WI38 (cell line): Measurements from ENCODE around the gene RREB1.

Experiments used
- H3K4me3 ChIP-seq: 2 replicates; pipeline ENCODE4 v1.5.1; 2011; ENCODE audit warnings: low read depth, mild to moderate bottlenecking, control low read depth, low read length
- TF ChIP-seq, protein P1 (sequence below): IDR thresholded peaks from 2 replicates; pipeline ENCODE4 v1.5.1; 2012; ENCODE audit warnings: low read depth, mild to moderate bottlenecking, control low read depth, low read length

The RREB1 gene

DNA sequence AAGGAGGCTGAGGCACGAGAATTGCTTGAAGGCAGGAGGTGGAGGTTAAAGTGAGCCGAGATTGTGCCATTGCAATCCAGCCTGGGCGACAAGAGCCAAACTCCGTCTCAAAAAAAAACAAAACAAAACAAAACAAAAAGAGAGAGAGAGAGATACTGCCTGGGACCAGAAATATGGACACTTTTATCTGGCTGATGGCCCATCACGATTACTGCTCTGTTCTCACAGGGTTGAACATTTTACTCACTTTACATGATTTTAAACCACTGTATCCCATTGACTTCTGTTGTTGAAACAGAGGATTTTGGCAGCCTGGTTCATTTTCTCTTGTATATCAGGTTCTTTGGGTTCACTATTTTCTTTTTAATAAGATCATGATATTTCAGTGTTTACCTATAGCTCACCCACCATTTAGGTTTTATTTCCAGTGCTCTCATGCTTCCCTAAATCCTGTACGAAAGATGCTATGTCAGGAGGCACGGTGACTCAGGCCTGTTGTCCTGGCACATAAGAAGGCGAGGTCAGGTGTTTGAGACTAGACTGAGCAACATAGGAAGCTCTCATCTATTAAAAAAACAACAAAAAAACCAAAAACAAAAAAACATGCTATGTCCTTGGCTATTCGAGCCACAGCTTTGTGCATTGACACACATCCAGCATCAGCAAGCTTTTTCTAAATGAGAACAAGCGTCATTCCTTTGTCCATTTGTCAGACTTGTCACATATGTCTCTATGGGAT, 34.5 kb upstream of the RREB1 start:
- H3K4me3 ChIP-seq: no peak overlapping the region
- TF ChIP-seq, protein P1, sequence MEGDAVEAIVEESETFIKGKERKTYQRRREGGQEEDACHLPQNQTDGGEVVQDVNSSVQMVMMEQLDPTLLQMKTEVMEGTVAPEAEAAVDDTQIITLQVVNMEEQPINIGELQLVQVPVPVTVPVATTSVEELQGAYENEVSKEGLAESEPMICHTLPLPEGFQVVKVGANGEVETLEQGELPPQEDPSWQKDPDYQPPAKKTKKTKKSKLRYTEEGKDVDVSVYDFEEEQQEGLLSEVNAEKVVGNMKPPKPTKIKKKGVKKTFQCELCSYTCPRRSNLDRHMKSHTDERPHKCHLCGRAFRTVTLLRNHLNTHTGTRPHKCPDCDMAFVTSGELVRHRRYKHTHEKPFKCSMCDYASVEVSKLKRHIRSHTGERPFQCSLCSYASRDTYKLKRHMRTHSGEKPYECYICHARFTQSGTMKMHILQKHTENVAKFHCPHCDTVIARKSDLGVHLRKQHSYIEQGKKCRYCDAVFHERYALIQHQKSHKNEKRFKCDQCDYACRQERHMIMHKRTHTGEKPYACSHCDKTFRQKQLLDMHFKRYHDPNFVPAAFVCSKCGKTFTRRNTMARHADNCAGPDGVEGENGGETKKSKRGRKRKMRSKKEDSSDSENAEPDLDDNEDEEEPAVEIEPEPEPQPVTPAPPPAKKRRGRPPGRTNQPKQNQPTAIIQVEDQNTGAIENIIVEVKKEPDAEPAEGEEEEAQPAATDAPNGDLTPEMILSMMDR: no peak

DNA sequence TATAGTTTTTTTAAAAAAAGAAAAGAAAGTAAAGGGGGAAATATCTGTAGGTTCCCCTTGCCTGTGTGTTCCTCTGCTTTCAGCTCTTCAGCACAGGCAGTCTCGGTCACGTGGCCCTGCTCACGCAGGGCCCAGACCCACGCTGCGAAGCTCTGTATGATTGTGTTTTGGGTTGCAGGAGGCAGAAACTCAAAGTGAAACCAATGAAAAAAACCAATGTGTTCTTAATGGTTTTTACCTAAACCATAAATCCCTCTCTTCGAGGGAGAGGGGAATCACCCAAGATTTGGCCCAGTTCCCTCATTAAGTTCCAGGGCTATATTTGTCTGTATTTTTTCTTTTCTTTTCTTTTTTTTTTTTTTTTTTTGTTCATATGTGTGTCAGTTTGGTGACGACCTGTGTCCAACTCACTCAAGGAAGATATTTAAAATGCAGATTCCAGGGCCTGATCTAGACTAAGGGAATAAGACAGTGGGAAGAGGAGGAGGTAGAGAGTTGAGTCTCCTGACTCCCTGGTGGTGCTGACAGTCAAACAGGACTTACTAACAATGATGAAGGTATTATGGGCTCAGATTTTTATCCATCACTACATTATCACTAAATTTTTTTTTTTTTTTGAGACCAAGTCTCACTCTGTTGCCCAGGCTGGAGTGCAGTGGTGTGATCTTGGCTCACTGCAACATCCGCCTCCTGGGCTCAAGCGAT, 33.8 kb upstream of the RREB1 start:
- TF ChIP-seq, protein P1: no peak
- H3K4me3 ChIP-seq: no peak overlapping the region

DNA sequence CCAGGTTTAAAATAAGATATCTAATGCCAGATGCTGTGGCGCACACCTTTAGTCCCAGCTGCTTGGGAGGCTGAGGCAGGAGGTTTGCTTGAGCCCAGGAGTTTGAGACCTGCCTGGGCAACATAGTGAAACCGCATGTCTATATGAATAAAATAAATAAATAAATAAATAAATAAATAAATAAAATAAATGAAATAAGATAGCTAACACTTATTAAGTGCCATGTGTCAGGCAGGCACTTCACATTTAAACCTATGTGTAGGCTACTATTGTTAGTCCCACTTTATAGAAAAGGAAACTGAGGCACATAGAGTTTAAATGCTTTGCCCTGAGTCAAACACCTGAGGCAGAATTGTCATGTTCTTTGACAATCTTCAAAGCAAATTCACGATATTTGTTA, 32.9 kb upstream of the RREB1 start:
- H3K4me3 ChIP-seq: no peak overlapping the region
- TF ChIP-seq, protein P1: no peak

- TF ChIP-seq, protein P1: no peak
- H3K4me3 ChIP-seq: no peak overlapping the region
Observed at GRCh38 chr6:7075341-7076000, 32.3 kb upstream of the RREB1 start.

GRCh38 chr6:7077856-7078255, 29.9 kb upstream of the RREB1 start:
- H3K4me3 ChIP-seq: no peak overlapping the region
- TF ChIP-seq, protein P1: no peak

- no peak overlapping the region for H3K4me3 ChIP-seq
- TF ChIP-seq, protein P1: no peak
Observed at GRCh38 chr6:7078856-7079255, 28.9 kb upstream of the RREB1 start.

DNA sequence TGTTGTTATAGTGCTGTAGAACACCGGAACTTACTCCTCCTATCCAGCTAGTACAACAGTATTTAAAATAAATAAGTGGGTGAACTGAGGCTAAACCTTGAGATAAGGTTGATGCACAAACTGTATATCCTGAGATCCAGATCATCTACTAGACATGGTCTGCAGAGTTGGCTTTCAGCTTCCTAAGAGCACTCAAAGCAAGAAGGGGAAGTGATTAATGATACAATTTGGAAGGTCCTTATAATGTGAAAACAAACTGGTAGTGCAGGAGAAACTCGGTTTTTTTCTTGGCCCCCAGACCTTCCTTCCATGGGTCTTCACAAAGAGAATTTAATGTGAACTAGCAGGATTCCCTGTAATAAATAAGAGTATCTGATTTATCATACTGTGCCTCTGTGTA, 27.4 kb upstream of the RREB1 start:
- TF ChIP-seq, protein P1: no peak
- no peak overlapping the region for H3K4me3 ChIP-seq
